H1 (cell line): Measurements from ENCODE around the gene RADIL. TPM values are rescaled to one million over a fixed set of nuclear protein-coding genes. Genes with fewer than 3 reads are reported as not detected.

ENCODE experiments used
- RXRA ChIP-seq: IDR thresholded peaks from 2 replicates; pipeline ENCODE4 v1.6.1; 2011; ENCODE audit warnings: low read depth, mild to moderate bottlenecking, low read length, moderate library complexity; ENCODE audit not compliant: insufficient read depth
- SP2 ChIP-seq: IDR thresholded peaks from 2 replicates; pipeline ENCODE4 v1.6.1; 2012; ENCODE audit warnings: mild to moderate bottlenecking, low read length, inconsistent platforms
- ZNF274 ChIP-seq: IDR thresholded peaks from 2 replicates; pipeline ENCODE4 v1.7.0; 2012; ENCODE audit warnings: low read length, borderline replicate concordance; ENCODE audit errors: extremely low read depth
- polyA plus RNA-seq, 7 experiments: library from polyadenylated mRNA; depleted of rRNA in 3 of 7; stranded (reverse) in 5 of 7; unstranded in 2 of 7; fragments of >200 nt in 5 of 7; fragments of 200-250 nt in 2 of 7; gene quantifications; 1 replicate in 5 of 7; 2 replicates in 1 of 7; 4 replicates in 1 of 7; pipeline versions ENCODE4 v1.2.1 to v1.2.3, GENCODE V29; 2011 to 2013; ENCODE audit warnings: missing spikeins in 2 of 7, mixed read lengths in 2 of 7
- total RNA-seq: library from RNA; stranded (reverse); fragmentation: NEBNext Ultra II Directional; extraction: Animal tissue kit (Norgen Biotek cat#: 25700); gene quantifications from 2 replicates; pipeline ENCODE4 v1.2.1, GENCODE V29; 2021
- TF ChIP-seq, protein P1 (sequence below): fragments of 300-600 bp; sonication (generic); IDR thresholded peaks from 2 replicates; pipeline ENCODE4 v1.7.1; 2012; ENCODE audit warnings: low read length, moderate library complexity, mild to moderate bottlenecking, inconsistent platforms; ENCODE audit not compliant: insufficient replicate concordance

Gene RADIL
- total and polyA plus RNA-seq, 2 of the 8 experiments (the other 6 are each of a cell fraction or from before 2014, with no cell fraction given): 5.0 to 5.4 TPM

DNA sequence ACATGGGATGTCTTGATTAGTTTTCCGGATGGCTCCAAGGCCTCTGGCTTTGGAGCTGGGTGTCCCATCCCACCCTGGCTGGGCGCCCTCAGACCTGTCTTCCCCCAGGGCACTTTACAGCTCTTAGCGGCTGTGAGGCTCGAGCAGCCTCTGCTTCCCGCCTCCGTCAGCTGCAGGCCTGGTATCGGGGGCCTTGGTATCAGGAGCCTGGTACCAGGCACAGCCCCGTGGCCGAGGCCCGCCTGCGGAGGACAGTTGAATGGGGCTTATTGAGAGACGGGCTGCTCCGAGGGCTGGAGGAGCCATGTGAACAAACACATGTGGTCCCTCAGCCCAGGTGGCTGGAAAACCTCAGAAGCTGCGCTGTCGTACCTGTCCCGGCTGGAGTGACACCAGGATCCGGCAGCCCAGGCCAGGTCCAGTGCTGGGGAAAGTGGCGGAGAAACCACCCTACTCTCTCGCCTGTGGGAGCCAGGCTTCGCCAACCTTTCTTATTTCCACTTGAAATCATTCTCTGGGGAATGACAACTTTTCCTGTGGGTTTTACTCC, 132.0 kb downstream of the RADIL start (continued):
- TF ChIP-seq, protein P1, sequence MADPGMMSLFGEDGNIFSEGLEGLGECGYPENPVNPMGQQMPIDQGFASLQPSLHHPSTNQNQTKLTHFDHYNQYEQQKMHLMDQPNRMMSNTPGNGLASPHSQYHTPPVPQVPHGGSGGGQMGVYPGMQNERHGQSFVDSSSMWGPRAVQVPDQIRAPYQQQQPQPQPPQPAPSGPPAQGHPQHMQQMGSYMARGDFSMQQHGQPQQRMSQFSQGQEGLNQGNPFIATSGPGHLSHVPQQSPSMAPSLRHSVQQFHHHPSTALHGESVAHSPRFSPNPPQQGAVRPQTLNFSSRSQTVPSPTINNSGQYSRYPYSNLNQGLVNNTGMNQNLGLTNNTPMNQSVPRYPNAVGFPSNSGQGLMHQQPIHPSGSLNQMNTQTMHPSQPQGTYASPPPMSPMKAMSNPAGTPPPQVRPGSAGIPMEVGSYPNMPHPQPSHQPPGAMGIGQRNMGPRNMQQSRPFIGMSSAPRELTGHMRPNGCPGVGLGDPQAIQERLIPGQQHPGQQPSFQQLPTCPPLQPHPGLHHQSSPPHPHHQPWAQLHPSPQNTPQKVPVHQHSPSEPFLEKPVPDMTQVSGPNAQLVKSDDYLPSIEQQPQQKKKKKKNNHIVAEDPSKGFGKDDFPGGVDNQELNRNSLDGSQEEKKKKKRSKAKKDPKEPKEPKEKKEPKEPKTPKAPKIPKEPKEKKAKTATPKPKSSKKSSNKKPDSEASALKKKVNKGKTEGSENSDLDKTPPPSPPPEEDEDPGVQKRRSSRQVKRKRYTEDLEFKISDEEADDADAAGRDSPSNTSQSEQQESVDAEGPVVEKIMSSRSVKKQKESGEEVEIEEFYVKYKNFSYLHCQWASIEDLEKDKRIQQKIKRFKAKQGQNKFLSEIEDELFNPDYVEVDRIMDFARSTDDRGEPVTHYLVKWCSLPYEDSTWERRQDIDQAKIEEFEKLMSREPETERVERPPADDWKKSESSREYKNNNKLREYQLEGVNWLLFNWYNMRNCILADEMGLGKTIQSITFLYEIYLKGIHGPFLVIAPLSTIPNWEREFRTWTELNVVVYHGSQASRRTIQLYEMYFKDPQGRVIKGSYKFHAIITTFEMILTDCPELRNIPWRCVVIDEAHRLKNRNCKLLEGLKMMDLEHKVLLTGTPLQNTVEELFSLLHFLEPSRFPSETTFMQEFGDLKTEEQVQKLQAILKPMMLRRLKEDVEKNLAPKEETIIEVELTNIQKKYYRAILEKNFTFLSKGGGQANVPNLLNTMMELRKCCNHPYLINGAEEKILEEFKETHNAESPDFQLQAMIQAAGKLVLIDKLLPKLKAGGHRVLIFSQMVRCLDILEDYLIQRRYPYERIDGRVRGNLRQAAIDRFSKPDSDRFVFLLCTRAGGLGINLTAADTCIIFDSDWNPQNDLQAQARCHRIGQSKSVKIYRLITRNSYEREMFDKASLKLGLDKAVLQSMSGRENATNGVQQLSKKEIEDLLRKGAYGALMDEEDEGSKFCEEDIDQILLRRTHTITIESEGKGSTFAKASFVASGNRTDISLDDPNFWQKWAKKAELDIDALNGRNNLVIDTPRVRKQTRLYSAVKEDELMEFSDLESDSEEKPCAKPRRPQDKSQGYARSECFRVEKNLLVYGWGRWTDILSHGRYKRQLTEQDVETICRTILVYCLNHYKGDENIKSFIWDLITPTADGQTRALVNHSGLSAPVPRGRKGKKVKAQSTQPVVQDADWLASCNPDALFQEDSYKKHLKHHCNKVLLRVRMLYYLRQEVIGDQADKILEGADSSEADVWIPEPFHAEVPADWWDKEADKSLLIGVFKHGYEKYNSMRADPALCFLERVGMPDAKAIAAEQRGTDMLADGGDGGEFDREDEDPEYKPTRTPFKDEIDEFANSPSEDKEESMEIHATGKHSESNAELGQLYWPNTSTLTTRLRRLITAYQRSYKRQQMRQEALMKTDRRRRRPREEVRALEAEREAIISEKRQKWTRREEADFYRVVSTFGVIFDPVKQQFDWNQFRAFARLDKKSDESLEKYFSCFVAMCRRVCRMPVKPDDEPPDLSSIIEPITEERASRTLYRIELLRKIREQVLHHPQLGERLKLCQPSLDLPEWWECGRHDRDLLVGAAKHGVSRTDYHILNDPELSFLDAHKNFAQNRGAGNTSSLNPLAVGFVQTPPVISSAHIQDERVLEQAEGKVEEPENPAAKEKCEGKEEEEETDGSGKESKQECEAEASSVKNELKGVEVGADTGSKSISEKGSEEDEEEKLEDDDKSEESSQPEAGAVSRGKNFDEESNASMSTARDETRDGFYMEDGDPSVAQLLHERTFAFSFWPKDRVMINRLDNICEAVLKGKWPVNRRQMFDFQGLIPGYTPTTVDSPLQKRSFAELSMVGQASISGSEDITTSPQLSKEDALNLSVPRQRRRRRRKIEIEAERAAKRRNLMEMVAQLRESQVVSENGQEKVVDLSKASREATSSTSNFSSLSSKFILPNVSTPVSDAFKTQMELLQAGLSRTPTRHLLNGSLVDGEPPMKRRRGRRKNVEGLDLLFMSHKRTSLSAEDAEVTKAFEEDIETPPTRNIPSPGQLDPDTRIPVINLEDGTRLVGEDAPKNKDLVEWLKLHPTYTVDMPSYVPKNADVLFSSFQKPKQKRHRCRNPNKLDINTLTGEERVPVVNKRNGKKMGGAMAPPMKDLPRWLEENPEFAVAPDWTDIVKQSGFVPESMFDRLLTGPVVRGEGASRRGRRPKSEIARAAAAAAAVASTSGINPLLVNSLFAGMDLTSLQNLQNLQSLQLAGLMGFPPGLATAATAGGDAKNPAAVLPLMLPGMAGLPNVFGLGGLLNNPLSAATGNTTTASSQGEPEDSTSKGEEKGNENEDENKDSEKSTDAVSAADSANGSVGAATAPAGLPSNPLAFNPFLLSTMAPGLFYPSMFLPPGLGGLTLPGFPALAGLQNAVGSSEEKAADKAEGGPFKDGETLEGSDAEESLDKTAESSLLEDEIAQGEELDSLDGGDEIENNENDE: no peak
- TF ChIP-seq ZNF274: no peak
- TF ChIP-seq RXRA: no peak
- no peak for TF ChIP-seq SP2
